ENCODE data around the gene MAFG.
A peak's percentile ranks its signal among the peaks of the same experiment; 100 is the strongest.

Gene MAFG

DNA sequence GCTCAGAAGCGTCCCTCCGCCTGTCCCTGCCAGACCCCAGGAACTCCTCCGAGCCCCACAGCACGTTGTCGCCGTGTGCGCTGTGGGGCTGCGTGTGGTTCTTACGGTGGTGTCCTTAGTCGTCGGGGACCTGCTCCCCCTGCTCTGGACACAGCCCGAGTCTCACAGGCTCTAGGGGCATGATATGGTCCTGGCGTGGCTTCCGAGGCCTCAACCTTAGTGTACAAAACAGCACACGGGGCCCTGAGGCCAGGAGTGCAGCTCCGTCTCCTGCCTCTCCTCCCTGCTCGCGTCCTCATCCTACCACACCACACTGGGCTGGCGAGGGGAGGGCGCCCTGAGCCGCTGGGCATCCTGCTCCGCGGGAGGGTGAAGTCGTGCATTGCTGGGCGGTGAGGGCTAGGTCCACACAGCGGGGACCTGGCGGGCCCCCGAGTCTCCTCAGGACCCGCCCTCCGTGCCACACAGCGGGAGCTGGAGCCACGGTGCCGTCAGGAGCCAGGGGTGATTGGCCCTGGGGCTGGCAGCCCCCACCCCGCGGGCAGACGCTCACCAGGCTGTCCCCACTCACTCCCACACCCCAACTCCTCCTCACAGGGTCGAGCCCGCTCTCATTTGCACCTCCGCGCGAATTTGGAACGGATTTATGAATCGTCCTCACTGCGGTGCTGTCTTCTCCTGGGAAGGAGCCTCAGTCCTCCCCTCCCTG is 1.2 kb upstream of the MAFG start:
- Histone ChIP-seq H3K9me3 (ENCODE audit: low read length) (no peaks in the 10 kb centered on the region), H3K4me3 (ENCODE audit: low read length) (peak overlapping the region; percentile 71), H3K36me3 (ENCODE audit: insufficient read depth, low read length) (peaks cover 3% of the 10 kb centered on the region), H2AFZ (ENCODE audit: low read depth, low read length) (peak overlapping the region; percentile 66), H3K27me3 (ENCODE audit: insufficient read depth, low read length) (no peaks in the 10 kb centered on the region), H3K4me1 (ENCODE audit: insufficient read depth, low read length) (peaks cover 22% of the 10 kb centered on the region)

DNA sequence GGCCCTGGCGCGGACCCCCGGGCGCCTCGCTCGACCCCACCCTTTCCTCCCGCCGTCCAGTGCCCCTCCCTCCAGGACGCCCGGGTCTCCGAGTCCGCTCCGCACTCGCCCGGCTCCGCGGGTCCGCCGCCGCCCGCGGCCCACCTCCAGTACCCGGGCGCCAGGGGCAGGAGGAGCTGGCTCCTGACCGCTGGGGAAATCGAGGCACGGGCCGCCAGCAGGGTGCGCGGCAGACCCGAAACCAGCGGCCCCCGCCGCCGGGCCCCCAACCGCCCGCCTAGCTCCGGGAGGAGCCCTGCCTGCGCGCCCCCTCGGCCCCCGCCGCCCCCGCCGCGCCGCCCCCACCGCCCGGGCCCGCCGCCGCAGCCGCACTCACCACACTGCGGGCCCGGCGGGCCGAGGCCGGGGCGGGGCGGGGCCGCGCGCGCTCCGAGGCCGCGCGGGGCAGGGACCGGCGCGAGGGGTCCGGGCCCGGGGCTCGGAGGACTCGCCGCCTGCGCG is 333 bp downstream of the MAFG start:
- H3K36me3 ChIP-seq (ENCODE audit: insufficient read depth, low read length) = peaks cover 4% of the 10 kb centered on the region
- peaks cover 22% of the 10 kb centered on the region for H3K4me1 ChIP-seq (ENCODE audit: insufficient read depth, low read length)

GRCh38 chr17:81926451-81927151 is 934 bp downstream of the MAFG start:
- Histone ChIP-seq H3K27me3 (ENCODE audit: insufficient read depth, low read length) (no peaks in the 10 kb centered on the region), H3K36me3 (ENCODE audit: insufficient read depth, low read length) (peaks cover 7% of the 10 kb centered on the region), H3K4me3 (ENCODE audit: low read length) (peak overlapping the region; percentile 71), H3K9me3 (ENCODE audit: low read length) (no peaks in the 10 kb centered on the region), H2AFZ (ENCODE audit: low read depth, low read length) (no peak overlapping the region), H3K4me1 (ENCODE audit: insufficient read depth, low read length) (peaks cover 22% of the 10 kb centered on the region)

More for the DNA sequence above, 333 bp downstream of the MAFG start:
- Histone ChIP-seq H3K27me3 (ENCODE audit: insufficient read depth, low read length) (no peaks in the 10 kb centered on the region), H3K9me3 (ENCODE audit: low read length) (no peaks in the 10 kb centered on the region), H2AFZ (ENCODE audit: low read depth, low read length) (no peak overlapping the region), H3K4me3 (ENCODE audit: low read length) (peak overlapping the region; percentile 71)

GRCh38 chr17:81925860-81926450 is 1.6 kb downstream of the MAFG start:
- Histone ChIP-seq H3K9me3 (ENCODE audit: low read length) (no peaks in the 10 kb centered on the region), H3K4me1 (ENCODE audit: insufficient read depth, low read length) (peaks cover 22% of the 10 kb centered on the region), H2AFZ (ENCODE audit: low read depth, low read length) (no peak overlapping the region), H3K4me3 (ENCODE audit: low read length) (peak overlapping the region; percentile 71), H3K36me3 (ENCODE audit: insufficient read depth, low read length) (peaks cover 11% of the 10 kb centered on the region), H3K27me3 (ENCODE audit: insufficient read depth, low read length) (no peaks in the 10 kb centered on the region)

DNA sequence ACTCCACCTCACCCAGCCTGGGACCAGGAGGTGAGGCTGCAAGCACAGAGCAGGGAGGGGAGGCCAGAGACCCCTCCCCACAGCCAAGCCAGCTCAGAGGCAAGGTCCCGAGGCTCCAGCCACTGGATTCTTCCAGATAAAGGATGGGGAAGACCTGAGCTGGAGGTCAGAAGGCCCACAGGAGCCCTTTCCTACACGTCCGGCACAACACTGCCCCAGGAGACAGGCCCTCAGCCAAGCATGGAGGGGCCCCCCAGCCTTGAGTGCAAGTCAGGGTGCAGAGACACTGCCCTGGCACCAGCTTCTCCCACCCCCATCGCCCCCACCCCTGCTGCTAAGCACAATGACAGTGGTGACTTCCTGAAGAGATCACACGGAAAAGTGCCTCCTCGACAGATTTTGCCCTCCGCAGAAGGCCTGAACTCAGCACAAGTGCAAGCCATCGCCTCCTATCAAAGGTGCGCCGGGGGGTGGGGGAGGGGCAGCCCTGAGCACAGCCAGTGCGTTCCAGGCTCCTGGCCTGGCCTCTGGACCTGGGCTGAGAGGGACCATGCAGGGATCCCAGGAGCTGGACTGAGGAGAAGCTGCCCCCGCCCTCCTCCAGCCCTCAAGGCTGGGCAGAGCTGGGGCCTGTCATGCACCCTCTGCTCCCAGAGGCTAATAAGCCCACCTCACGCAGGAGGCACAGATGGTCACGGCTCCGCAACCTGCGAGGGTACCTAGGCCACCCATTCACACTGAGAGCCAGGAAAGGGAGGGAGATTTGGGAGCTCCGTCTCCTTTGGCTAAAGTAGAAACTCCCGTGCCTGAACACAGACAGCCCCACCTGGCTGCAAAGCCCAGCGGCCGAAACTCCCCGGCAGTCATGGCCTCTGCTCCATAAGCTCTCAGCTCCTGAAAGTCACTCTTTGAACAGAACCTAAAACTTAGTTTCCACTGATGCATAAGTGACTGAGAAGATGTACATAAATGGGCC is 2.7 kb downstream of the MAFG start:
- peaks cover 22% of the 10 kb centered on the region for H3K4me1 ChIP-seq (ENCODE audit: insufficient read depth, low read length)
- no peak overlapping the region for H2AFZ ChIP-seq (ENCODE audit: low read depth, low read length)
- peaks cover 13% of the 10 kb centered on the region for H3K36me3 ChIP-seq (ENCODE audit: insufficient read depth, low read length)
- no peaks in the 10 kb centered on the region for H3K27me3 ChIP-seq (ENCODE audit: insufficient read depth, low read length)
- no peak overlapping the region for H3K4me3 ChIP-seq (ENCODE audit: low read length)
- H3K9me3 ChIP-seq (ENCODE audit: low read length) = no peaks in the 10 kb centered on the region

DNA sequence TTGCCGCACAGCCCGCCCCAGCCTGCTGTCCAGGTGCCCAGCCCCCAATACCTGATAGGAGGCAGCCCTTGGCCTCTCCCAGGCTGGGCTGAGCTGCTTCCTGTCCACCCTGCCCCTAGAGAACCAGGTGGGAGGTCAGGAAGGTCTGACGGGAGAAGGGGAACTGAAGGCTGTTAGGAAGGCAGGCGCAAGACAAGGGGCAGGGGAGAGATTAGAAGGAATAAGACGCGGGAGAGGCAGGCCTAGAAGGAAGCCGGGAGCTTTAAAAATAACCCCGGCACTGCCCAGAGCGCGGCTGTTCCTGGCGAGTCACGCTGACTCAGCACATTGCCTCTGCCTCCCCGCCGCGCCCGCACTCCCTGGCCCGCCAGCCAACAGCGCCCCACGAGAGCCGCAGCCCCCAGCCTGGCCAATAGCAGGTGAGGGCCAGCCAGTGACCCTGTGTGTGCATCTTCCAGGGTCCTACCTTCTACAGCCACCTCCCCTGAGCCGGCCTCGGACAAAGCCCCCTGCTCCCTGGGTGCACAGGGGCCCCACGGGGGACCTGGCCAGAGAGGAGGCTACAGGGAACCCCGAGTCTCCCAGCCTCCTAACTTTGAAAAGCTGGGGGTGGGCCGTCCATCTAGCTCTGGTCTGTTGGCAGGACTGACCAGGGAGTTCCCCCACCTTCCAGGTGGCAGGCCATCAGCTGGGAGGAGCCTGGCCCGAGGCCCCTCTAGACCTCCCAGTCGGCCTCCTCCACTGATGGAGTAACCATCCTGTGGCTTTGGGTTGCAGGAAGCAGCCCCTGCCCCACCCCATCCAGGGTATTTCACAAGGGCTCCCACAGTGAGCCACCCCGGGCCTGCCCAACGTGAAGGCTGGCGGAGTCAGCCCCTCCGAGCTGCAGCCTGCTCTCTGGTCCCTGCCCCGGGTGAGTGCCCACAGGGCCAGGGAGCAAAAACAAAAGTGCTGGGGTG is 4.0 kb downstream of the MAFG start:
- Histone ChIP-seq H3K27me3 (ENCODE audit: insufficient read depth, low read length) (no peaks in the 10 kb centered on the region), H2AFZ (ENCODE audit: low read depth, low read length) (no peak overlapping the region), H3K4me1 (ENCODE audit: insufficient read depth, low read length) (peaks cover 22% of the 10 kb centered on the region), H3K36me3 (ENCODE audit: insufficient read depth, low read length) (peaks cover 13% of the 10 kb centered on the region), H3K9me3 (ENCODE audit: low read length) (no peaks in the 10 kb centered on the region), H3K4me3 (ENCODE audit: low read length) (no peak overlapping the region)

DNA sequence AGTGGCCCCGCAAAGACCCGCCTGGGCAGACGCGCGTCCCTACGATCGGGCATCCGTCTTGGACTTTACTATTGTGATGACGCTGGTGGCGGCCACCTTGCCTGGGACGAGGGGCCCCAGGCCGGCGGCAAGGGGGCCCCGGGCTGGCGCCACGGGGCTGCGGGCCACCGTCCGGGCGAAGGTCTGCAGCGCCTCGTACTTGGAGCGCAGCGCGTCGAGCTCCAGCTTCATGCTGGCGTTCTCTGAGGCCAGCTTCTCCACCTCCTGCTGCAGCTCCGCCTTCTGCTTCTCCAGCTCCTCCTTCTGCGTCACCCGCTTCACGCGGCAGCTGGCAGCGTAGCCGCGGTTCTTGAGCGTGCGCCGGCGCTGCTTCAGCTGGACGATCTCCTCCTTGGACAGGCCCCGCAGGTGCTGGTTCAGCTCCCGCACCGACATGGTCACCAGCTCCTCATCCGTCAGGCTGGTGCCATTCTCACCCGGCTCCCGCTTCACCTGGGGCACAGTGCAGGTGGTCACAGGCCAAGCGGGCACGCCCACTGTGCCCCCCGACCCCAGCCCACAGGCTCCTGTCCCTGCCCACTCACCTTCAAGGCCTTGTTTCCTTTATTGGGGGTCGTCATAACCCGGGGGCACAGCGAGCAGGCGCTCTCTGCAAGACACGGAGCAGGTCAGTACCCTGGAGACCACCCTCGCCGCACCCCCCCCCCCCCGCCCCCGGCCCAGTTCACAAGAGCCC is 4.8 kb downstream of the MAFG start:
- Histone ChIP-seq H3K4me3 (ENCODE audit: low read length) (no peak overlapping the region), H3K4me1 (ENCODE audit: insufficient read depth, low read length) (peaks cover 21% of the 10 kb centered on the region), H3K36me3 (ENCODE audit: insufficient read depth, low read length) (peaks cover 13% of the 10 kb centered on the region), H3K9me3 (ENCODE audit: low read length) (no peaks in the 10 kb centered on the region), H2AFZ (ENCODE audit: low read depth, low read length) (no peak overlapping the region), H3K27me3 (ENCODE audit: insufficient read depth, low read length) (no peaks in the 10 kb centered on the region)

DNA sequence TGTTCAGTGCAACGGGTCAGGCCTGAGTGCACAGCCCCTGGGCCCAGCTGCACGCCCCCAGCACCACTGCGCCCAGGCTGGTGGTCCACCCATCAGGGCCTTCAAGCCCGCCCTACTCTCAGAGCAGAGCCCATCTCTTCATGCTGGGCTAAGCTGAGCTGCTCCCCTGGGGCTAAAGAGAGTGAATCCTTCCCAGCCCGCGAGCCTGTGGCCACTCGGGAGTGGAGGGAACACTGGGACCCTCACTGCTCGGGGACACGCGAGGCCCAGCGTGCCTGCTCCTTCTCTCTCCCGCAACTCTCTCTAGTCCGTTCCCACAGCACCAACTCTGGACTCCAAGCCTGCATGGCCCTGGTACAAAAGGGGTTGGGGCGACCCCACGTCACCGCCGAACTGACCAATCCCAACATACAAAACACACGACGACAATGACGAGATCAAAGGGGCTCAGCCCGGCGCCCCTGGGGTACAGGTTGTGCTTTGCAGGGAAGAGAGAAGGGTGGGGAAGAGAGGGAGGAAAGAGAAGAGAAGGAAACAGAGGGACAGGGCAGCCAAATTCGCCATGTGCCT is 5.5 kb downstream of the MAFG start:
- Histone ChIP-seq H3K4me3 (ENCODE audit: low read length) (no peak overlapping the region), H2AFZ (ENCODE audit: low read depth, low read length) (no peak overlapping the region), H3K9me3 (ENCODE audit: low read length) (no peaks in the 10 kb centered on the region), H3K4me1 (ENCODE audit: insufficient read depth, low read length) (peaks cover 25% of the 10 kb centered on the region), H3K36me3 (ENCODE audit: insufficient read depth, low read length) (peaks cover 13% of the 10 kb centered on the region), H3K27me3 (ENCODE audit: insufficient read depth, low read length) (no peaks in the 10 kb centered on the region)

GRCh38 chr17:81921537-81921862 is 6.0 kb downstream of the MAFG start:
- Histone ChIP-seq H3K4me3 (ENCODE audit: low read length) (no peak overlapping the region), H3K9me3 (ENCODE audit: low read length) (no peaks in the 10 kb centered on the region), H3K4me1 (ENCODE audit: insufficient read depth, low read length) (peaks cover 29% of the 10 kb centered on the region), H2AFZ (ENCODE audit: low read depth, low read length) (no peak overlapping the region), H3K27me3 (ENCODE audit: insufficient read depth, low read length) (no peaks in the 10 kb centered on the region), H3K36me3 (ENCODE audit: insufficient read depth, low read length) (peaks cover 13% of the 10 kb centered on the region)

GRCh38 chr17:81920612-81921536 is 6.7 kb downstream of the MAFG start:
- H3K4me1 ChIP-seq (ENCODE audit: insufficient read depth, low read length) = peaks cover 23% of the 10 kb centered on the region

More at GRCh38 chr17:81920612-81921536, 6.7 kb downstream of the MAFG start:
- no peaks in the 10 kb centered on the region for H3K9me3 ChIP-seq (ENCODE audit: low read length)
- H3K4me3 ChIP-seq (ENCODE audit: low read length) = no peak overlapping the region
- no peak overlapping the region for H2AFZ ChIP-seq (ENCODE audit: low read depth, low read length)
- H3K36me3 ChIP-seq (ENCODE audit: insufficient read depth, low read length) = peaks cover 17% of the 10 kb centered on the region
- no peaks in the 10 kb centered on the region for H3K27me3 ChIP-seq (ENCODE audit: insufficient read depth, low read length)
